Endometrium (tissue), 2 donors: ENCODE data around the gene ARHGAP12.

ENCODE experiments used
- FAIRE-seq: peaks from 2 replicates; lab custom pipeline; 2012; peaks lifted over from hg19 to GRCh38; lab: Jason Lieb, UNC
- donor health status: control.
- donor health status: control.

The ARHGAP12 gene

GRCh38 chr10:31875608-31876007 lies 53.0 kb downstream of the ARHGAP12 start:
- no peak for FAIRE-seq

GRCh38 chr10:31873724-31874123 lies 54.9 kb downstream of the ARHGAP12 start:
- no peak for FAIRE-seq

DNA sequence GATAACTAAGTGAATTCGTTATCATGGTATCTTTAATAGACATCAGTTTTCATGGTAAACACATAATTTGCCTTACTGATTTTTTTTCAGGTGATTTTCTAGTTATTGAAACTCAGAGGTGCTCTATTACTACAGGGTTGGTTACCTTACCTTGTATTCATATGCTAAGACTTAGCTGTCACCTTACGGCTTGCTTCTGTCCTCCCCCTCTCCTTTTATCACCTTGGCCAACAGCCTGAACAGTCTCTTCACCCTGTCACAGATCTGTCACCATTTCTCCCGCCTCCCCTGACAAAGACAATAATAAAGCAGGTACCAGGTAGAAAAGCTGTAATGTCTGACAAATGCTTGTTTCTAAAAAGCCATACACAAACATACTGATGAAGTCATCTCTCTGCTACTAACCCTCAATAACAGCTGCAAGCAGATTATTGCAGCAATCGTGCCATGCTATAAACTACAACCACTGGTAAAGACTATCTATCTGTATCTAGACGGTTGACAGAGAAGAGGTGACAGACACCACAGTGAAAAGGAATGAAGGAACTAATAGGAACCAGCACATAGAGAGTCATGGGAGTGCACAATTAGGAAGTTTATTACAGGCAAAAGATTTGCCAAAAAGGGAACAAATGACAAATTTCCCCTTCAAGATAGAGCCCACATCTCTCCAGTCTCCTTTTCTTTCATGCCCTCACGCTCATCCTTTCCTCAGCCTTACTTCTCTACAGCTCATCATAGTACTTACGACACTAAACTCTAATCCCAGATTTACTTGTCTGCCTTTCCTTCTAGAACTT lies 57.2 kb downstream of the ARHGAP12 start:
- no peak for FAIRE-seq

GRCh38 chr10:31867646-31868045 lies 61.0 kb downstream of the ARHGAP12 start:
- peak; percentile 33 for FAIRE-seq

DNA sequence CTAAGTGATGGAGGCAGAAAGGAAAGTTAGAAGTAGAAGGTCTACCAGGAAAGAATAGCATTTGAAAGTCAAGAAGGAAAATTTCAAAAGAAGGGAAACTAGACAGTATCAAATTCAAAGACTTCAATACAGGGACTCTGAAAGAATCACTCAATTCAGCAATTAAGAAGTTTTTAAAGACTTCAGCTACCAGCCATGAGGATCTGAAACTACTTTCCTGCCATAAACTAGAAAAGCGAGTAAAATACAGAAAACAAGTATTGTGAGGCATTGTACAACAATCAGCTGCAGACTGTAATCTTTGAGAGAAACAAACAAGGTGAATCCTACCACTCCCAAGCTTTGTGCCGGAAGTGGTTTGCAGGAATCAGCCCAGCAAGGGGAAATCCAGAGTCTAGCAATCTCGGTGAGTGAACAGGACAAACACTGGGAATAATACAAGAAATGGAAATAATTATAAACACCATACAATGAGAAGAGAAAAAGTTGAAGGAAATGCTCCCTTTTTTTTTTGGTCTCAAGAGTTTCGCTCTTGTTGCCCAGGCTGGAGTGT lies 62.4 kb downstream of the ARHGAP12 start:
- no peak for FAIRE-seq

GRCh38 chr10:31864834-31865518 lies 63.7 kb downstream of the ARHGAP12 start:
- no peak for FAIRE-seq

GRCh38 chr10:31855033-31855432 lies 73.6 kb downstream of the ARHGAP12 start:
- FAIRE-seq, result no peak

- FAIRE-seq, result no peak
These were observed 75.0 kb downstream of the ARHGAP12 start for GRCh38 chr10:31853629-31854028.

DNA sequence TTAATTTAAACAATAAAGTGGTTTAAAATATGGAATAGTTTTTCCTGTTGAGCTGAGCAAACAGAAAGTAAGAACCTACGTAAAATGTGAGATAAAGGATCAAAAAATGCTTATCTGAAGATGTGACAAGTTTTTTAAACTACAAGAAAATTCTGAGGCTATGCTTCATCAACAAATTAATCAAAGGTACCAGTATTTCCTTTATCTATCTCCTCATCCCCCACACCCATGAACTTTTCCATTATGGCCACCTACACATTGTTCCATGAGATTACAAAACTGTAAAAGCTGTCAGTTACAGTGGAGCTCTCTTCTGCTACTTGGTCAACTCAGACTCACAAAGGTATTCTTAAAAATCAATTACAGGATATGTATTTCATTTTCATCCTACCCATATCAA lies 77.4 kb downstream of the ARHGAP12 start:
- no peak for FAIRE-seq

GRCh38 chr10:31847515-31847914 lies 81.1 kb downstream of the ARHGAP12 start:
- FAIRE-seq, result no peak

- FAIRE-seq, result no peak
These were observed 89.9 kb downstream of the ARHGAP12 start for GRCh38 chr10:31838709-31839108.

DNA sequence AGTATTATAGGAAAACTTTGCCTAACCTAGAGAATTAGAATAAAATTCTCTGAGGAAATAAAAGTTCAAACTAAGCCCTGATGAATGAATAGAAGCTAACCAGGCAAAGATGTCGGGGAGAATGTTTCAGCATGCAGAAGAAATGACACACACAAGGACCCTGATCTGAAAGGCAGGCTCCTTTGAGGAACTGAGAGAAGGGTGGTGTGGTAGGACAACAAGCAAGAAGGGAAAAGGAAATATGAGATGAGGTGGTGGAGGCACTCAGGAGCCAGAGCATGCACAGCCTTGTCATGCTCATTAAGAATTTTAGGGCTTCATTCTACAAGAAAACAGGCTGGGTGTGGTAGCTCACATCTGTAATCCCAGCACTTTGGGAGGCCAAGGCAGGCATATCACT lies 90.6 kb downstream of the ARHGAP12 start:
- FAIRE-seq, result no peak

- no peak for FAIRE-seq
These were observed 91.8 kb downstream of the ARHGAP12 start for GRCh38 chr10:31836569-31837406.

DNA sequence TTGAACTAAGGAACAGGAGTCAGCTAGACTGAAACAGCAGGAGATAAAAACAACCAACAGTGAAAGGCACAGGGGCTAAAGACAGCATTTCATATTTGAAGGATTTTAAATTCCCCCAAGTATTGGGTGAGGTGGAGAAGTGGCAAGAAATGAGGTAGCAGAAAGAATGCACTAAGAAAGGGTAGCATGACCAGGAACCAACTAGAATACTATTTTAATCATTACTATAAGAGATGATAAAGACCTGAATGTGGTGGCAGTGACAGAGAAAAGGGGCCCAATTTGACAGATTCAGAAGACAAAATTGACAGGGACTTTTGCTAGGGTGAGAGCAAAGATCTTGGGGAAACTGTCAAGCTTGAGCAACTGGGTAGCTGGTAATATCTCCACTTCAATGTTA lies 94.9 kb downstream of the ARHGAP12 start:
- no peak for FAIRE-seq

DNA sequence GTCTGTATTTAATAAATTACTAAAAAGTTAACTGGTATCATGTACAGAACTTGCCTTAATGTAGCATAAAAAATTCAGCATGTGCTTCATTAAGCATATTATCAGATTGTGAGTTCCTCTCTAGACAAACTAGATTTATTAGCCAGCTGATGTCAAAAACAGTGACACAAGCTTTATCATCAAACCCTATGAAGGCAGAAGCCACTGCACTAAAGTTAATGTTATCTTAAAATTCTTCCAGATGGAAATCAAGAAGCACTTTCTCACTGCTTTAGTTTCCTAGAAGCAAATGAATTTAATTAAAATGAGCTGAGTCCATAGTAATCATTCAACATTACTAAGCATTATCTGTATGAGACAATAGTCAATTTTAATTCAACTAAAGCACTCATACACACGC lies 96.4 kb downstream of the ARHGAP12 start:
- no peak for FAIRE-seq

DNA sequence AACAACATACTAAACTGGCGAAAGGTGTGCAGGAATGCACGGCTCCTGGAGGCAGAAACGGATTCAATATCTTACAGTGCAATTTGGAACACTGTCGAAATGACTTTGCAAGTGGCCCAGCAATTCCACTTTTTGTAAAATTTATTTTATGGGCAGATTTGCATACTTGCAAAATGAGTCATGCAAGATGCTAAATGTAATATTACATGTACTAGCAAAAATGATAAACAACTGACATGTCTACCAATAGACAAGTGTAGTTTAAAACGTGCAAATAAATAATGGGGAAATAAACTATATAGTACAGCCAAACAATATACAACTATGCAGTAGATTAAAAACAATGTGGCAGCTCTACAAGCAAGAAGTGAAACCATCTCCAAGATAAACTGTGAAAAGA lies 97.7 kb downstream of the ARHGAP12 start:
- peak; percentile 88 for FAIRE-seq

- FAIRE-seq, result peak; percentile 93
These were observed 98.9 kb downstream of the ARHGAP12 start for GRCh38 chr10:31829776-31830175.

- no peak for FAIRE-seq
These were observed 105.3 kb downstream of the ARHGAP12 start for GRCh38 chr10:31823358-31823757.

GRCh38 chr10:31822616-31823318 lies 105.9 kb downstream of the ARHGAP12 start:
- FAIRE-seq, result no peak

- no peak for FAIRE-seq
These were observed 106.5 kb downstream of the ARHGAP12 start for GRCh38 chr10:31822150-31822549.

GRCh38 chr10:31820778-31821369 lies 107.8 kb downstream of the ARHGAP12 start:
- FAIRE-seq, result no peak
